SIG-M5 (cell line): ENCODE data around the gene AANAT.

Source experiments
- DNase-seq: peaks from one replicate; lab custom pipeline; 2025; lab: John Stamatoyannopoulos, UW

The AANAT gene

GRCh38 chr17:76490112-76490710 lies 22.8 kb downstream of the AANAT start:
- no peak for DNase-seq

GRCh38 chr17:76491271-76492122 lies 24.1 kb downstream of the AANAT start:
- no peak for DNase-seq

DNA sequence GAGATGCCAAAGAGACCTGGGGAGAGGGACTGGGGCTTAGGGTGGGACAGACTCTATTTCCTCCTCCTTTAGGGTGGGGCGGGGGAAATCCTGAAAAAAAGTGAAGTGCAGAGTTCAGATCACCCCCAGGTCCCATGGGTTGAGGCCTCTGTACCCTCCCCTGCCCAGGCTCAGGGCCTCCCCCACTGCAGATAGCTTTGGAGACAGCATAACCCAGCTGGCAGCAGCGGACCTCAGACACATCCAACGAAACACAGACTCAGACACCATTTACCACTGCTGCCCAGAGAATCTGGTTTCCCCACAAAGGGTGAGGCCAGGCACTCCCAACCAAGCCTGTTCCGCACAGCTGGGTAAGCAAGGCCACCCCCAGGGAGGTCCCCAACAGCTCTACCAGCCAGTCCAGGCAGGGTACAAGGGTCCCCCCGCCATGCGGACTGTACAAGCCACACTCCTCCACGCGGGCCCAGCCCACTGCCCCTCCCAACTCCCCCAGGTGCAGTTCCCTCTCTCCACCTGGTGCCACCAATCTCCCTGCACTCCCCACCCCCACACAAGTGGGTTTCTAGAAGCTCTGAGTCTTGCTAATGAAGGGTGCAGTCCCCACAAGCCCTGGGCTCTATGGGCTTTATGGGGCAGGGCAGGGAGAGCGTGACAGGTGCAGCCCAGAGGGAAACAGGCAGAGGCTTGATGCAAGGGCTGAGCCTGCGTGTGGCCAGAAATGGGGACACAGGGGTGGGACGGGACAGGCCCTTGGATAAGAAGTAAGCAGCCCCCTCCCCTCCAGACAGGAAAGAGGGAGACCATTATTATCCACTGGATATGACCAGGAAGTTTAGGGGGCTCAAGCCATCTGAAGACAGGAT lies 25.0 kb downstream of the AANAT start:
- DNase-seq, result no peak

- peak; percentile 37 for DNase-seq
These were observed 25.6 kb downstream of the AANAT start for GRCh38 chr17:76492989-76493501.

- DNase-seq, result no peak
These were observed 26.2 kb downstream of the AANAT start for GRCh38 chr17:76493505-76494167.

DNA sequence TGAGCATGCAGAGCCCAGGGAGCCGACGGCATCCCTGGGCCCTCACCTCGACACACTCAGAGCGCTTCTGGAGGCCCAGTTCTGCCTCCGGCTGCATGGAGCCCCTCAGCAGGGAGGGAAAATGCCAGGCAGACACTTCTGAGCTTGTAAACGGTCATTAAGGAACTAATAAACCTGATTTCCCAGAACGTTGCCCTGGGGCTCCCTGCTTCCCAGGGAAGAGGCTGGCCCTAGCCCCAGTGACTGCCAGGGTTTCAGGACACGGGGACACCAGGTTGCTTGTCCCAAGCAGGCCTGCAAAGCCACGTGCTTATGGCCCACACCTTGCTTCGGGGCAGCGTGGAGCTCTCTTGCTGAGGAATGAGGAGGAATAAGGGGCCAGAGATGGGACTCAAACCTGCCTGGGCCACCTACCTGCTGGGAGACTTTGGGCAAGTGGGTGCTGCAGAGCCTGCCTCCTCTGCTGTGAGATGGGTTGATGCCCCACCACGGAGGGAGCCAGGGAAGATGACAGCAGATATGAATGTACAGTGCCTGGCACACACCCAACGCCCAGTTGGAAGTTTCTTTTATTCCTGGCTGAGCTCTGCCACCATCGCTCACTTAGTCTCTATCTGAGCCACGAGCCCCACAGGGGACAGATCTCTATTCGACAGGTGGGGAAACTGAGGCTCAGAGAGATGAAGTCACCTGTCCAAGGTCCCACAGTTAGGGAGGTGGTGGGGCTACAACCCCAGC lies 28.4 kb downstream of the AANAT start:
- DNase-seq, result no peak

- DNase-seq, result no peak
These were observed 29.1 kb downstream of the AANAT start for GRCh38 chr17:76496464-76496863.

DNA sequence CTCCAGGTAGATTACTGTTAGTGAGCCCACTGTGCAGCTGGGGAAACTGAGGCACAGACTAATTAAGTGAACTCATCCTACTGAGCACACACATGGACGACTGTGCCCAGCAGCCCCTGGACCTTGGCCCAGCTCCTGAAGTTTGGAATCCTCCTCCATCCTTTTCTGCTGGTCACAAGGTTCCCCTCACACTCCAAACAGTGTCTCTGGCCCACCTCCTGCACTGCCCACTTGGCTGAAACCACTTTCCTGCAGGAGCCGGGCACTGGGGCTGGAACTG lies 30.2 kb downstream of the AANAT start:
- no peak for DNase-seq

DNA sequence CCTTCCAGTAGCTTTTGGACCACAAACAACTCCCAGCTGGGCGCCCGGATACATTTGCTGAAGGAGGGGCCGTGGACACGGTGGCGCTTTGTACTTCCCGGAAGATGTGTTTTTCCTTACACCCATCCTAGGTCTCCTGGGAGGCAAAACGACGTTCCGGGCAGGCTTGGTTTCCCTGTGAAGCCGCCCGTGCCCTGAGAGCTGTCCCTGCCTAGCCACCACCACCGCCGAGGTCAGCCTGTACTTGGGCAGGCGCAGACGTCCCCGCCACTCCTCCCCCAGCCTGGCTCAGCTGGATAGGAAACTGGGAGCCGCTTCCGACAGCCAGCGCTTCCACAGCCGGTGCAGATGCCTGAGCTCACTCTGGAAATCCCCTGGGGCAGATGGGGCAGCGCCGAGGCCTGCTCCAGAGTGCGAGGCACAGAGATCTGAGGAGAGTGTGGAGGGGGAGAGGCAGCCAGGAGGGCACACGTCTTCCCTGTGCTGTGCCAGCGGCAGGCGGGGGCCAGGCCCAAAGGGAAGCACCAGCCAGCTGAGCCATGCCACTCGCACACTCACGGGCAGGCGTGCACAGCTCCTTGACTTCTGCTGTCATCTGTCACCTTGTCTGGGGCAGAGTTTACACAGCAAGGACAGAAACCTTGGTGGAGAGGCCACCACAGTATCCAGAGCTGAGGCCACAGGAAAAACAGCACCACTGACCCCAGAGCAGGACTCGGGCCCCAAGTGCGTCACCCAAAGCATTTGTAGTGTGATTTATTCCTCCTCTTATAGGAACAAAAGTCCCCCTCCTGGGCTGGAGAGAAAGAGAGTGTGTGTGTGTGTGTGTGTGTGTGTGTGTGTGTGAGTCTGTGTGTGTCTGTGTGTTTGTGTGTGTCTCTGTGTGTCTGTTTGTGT lies 30.8 kb downstream of the AANAT start:
- DNase-seq, result no peak

- no peak for DNase-seq
These were observed 31.5 kb downstream of the AANAT start for GRCh38 chr17:76498876-76499251.

GRCh38 chr17:76499267-76499667 lies 31.9 kb downstream of the AANAT start:
- no peak for DNase-seq

DNA sequence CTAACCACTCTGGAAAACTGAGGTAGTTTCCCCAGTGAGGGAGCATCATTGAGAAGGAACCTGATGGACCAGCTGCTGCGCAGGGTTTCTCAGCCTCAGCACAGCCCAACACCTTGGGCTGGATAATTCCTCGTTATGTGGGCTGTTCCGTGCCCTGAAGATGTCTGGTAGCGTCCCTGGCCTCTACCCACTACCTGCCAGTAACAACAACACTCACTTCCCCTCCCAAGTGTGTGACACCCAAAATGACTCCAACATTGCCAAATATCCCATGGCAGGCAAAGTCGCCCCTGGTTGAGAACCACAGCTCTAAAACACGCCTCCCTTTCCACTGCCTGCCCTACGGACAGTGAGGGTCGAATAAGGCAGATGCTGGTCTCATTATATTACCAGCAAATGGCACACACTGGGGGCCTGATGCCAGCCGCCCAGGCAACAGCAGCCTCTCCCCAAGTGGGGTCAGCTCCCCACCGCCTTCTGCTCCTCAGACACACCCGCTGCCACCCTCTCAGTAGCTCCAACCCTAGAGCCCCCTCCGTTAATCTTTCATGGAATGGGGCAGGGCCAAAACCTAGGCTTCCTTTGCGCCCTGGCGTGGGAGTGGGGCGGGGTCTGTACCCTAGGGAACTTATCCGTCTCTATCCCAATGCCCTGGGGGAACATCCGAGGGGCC lies 32.8 kb downstream of the AANAT start:
- DNase-seq, result no peak

DNA sequence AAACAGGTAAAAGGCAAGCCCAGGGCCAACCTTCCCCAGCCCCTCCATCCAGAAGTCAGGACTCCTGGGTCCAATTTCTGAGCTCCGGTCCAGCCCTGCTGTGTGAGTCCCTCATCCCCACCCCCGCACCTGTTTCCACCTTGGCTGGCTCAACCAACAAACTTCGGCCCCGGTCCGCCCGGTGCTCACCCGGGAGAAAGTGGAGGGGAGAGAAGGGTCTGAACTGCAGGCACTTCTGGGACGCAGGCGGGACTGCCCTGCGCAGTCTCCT lies 33.3 kb downstream of the AANAT start:
- DNase-seq, result no peak

DNA sequence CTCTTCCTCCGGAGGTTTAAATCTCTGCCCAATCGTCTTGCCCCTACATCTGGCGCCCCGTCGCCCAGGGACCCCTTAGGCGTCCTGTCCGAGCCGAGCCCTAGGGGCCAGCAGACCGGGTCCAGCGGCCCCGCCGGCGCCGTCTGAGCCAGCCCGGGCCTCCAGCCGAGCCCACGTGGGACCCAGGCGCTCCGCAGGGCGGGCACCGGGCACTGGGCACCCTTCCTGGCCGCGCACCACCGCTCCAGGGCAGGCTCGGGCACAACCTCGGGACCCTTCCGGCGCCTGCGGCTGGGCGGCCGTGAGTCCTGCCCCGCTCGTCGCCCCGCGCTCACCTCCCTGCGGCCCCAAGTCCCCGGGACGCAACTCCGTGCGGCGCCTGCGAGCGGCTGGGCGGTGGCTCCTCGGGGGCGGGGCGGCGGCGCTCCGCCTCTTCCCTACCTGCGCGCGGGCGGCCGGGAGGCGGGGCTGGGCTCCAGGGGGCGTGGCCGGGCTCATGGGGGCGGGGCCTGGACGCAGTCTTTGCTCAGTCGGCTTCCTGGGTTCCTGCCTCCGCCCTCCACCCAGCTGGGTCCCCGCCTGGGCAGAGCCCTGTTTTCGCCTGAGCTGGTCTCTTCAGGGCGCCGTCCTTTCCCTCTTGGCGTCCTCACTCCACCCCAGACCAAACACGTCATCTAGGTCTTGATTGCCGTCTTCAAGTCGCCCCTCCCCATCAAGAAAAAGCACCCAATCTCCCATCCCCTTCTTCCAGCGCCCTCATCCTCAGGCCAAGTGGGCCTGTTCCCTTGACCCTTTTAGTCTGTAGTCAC lies 33.8 kb downstream of the AANAT start, which contains the start of gene RHBDF2:
TSS of gene RHBDF2 (minus strand) at position 406 of the 809 bp plus-strand sequence. CDS start 19,899 bp downstream, outside the sequence.
- no peak for DNase-seq

GRCh38 chr17:76501827-76502307 lies 34.5 kb downstream of the AANAT start:
- DNase-seq, result no peak

DNA sequence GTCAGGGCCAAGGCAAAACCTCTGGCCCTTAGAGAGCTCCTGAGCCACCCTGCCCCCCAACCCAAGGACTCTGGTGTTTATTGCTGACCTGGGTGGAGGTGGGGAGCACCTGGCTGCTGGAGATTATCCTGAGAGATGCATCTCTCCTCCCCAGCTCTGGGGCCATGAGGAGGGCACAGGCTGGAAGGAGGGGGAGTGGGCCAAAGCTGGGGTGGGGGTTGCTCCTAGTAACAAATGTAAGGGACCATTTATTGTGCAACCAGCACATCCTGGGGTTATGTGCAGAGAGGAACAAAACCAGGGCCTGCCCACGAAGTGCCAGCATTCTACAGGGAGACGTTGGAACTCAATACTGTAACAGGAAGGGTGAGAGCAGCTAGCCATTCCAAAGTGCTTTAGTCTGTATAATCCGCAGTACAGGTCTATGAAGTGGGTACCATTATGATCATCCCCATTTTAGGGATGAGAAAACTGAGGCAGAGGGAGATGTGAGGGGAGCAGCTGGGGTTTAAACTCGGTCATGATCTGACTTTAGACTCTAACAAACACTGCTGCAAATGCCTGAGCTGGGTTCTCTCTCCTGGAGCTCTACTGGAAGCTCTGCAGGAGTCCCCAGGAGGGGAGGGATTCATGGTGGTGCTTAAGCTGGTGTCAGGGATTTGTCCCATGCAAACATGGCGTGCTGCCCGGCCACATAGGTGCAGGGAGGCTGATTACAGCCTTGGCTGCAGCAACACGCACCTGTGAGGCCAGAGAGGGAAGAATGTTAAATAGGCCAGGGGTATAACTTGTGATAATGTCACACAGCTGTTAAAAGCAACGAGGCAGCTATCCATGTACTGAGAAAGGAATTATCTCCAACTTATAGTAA lies 35.2 kb downstream of the AANAT start:
- no peak for DNase-seq

DNA sequence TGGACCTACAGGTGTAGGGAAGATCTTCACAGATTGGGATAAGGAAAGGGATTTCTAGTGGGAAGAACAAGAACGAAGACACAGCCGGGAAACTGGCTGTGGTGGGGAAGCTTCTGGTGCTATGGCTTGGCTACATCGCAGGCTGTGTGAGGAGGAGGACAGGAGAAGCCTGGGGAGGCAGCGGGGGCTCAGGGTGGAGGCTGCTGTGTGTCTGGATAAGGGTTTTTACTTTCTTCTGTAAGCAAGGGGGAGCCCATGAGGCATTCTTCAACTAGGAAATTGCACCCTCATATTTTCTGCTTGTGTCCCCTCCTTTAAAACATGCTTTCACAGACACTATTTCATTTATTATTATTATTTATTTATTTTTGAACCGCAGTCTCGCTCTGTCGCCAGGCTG lies 36.7 kb downstream of the AANAT start:
- DNase-seq, result no peak
